ENCODE results near the gene AJAP1.

AJAP1 gene

DNA sequence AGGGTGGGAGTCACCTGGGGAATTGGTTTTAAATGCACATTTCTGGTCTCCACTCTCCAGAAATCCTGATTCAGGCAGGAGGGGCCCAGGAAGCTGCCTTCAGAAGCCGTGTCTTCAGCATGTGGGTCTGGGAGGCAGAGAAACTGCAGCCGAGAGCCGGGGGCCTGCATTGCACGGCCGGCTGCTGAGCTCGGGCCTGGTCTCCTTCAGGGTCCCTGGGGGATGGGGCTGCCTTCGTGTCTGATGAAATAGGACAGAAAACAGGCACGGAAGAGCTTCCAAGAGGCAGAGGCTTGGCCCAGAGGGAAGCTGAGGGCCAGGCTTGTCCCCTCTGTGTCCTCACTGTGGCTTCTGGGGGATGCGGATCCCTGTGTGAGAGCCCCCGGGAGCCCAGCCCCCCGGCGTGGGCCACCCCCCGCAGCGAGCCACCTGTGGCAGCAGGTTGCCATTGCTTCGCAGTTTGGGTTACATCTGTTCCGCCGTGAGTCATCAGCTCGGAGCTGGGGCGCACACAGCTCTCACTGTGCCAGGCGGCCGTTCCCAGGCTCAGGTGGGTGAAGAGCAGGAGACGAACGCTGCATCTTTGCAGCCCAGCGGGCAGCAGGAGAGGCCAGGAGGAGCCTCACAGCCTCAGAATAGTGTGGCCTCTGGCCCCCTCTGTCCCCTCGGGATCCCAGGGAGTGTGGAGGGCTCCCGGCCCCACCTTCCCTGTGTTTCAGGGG, 72.4 kb downstream of the AJAP1 start:
- peaks cover 0 to 3% (median 0%) of the 10 kb centered on the region in 3 experiments for H3K27me3 ChIP-seq (ENCODE audit: control insufficient read depth in 3 of 3, insufficient read depth in 3 of 3, low read depth in 1 of 3, low read length in 3 of 3)
- no peak overlapping the region for H2BK120ac ChIP-seq (ENCODE audit: low read depth, low read length)
- H3K9me3 ChIP-seq (replicated peaks in 1 of 2; ENCODE audit: control insufficient read depth in 2 of 2, insufficient read depth in 1 of 2, low read depth in 1 of 2, low read length in 2 of 2): no peaks in the 10 kb centered on the region
- no peak overlapping the region for H4K8ac ChIP-seq (ENCODE audit: low read depth, low read length)
- no peaks in the 10 kb centered on the region for H3K36me3 ChIP-seq (replicated peaks in 1 of 2; ENCODE audit: control insufficient read depth in 2 of 2, insufficient read depth in 2 of 2, low read length in 2 of 2)
- H3K27ac ChIP-seq (replicated peaks; ENCODE audit: low read length): no peak overlapping the region
- no peak overlapping the region for H2BK12ac ChIP-seq (ENCODE audit: low read length)
- no peak overlapping the region for H3K4me3 ChIP-seq (ENCODE audit: low read length in 2 of 2)
- peak overlapping the region; percentile 19 for H2BK5ac ChIP-seq (ENCODE audit: low read length)
- DNase-seq (ENCODE audit: low spot score): no peak
- no peaks in the 10 kb centered on the region for H3K79me1 ChIP-seq (ENCODE audit: low read depth, low read length)
- H2BK15ac ChIP-seq (ENCODE audit: low read length): peak overlapping the region; percentile 76
- H3K4me2 ChIP-seq (ENCODE audit: insufficient read depth, low read length, poor library complexity, severe bottlenecking): no peak overlapping the region
- no peak overlapping the region for H3K9ac ChIP-seq (ENCODE audit: low read depth, low read length, poor library complexity)
- peaks cover 0 to 10% of the 10 kb centered on the region in 2 donors for H3K4me1 ChIP-seq (ENCODE audit: control insufficient read depth in 2 of 2, insufficient read depth in 1 of 2, low read depth in 1 of 2, low read length in 2 of 2)
- peak overlapping the region; percentile 46 for H3K18ac ChIP-seq (ENCODE audit: low read length)
- no peak overlapping the region for H2AFZ ChIP-seq (ENCODE audit: low read length)
- no peak overlapping the region for H3K4ac ChIP-seq (ENCODE audit: low read length)
- H3K14ac ChIP-seq (ENCODE audit: low read length): no peak overlapping the region
- no peak overlapping the region for H4K91ac ChIP-seq (ENCODE audit: low read depth, low read length, poor library complexity)
- H3K23ac ChIP-seq (ENCODE audit: low read depth, low read length, poor library complexity): peak overlapping the region; percentile 75
- no CpG with 5 or more reads among the region's 26 CpGs for WGBS, 2 donors (ENCODE audit: extremely low coverage in 2 of 2, insufficient read length in 2 of 2, insufficient replicate concordance in 1 of 2)
- H2AK5ac ChIP-seq (ENCODE audit: low read depth, low read length): peak overlapping the region; percentile 86

DNA sequence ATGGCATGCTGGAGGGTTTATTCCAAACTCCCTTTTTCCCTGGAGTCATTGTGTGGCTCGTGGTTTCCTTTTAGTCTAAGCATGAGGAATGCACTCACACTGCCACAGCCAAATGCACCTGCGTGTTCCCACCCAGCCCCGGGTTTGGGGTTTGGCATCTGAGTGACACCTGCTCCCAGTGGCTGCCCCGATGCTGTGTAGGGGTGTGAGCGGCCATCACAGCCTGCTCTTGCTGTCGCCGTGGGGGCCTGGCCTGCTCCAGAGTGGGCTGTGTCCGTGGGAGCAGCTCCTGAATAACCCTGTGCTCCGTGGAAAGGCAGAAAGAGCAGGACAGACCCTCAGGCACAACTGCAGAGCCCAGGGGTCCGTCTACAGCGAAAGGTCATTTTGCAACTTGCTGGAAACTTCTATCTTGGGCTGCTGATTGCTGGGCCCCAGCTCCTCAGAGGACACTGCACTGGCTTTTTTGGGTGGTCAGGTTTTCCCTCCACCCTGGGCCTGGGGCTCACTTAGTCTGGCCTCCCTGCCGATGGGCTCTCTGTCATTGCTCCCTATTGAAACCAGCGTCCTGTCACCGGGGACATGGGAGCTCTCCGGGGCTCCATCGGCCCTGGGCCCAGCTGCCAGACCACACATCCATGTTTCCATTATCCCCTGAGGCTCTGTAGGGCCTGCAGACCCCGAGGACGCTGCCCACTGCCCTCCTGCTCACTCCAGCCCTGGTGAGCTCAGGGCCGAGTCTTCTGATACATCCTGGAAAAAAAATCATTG, 74.1 kb downstream of the AJAP1 start:
- H2BK120ac ChIP-seq (ENCODE audit: low read depth, low read length): no peak overlapping the region
- no peaks in the 10 kb centered on the region for H3K79me1 ChIP-seq (ENCODE audit: low read depth, low read length)
- H3K4me1 ChIP-seq (ENCODE audit: control insufficient read depth in 2 of 2, insufficient read depth in 1 of 2, low read depth in 1 of 2, low read length in 2 of 2): peaks cover 0 to 10% of the 10 kb centered on the region in 2 donors
- no peak overlapping the region for H3K9ac ChIP-seq (ENCODE audit: low read depth, low read length, poor library complexity)
- H4K91ac ChIP-seq (ENCODE audit: low read depth, low read length, poor library complexity): no peak overlapping the region
- H3K27ac ChIP-seq (replicated peaks; ENCODE audit: low read length): no peak overlapping the region
- no peak overlapping the region for H2BK12ac ChIP-seq (ENCODE audit: low read length)
- H2BK5ac ChIP-seq (ENCODE audit: low read length): no peak overlapping the region
- no peak overlapping the region for H3K4ac ChIP-seq (ENCODE audit: low read length)
- no peak overlapping the region for H3K4me2 ChIP-seq (ENCODE audit: insufficient read depth, low read length, poor library complexity, severe bottlenecking)
- H2AK5ac ChIP-seq (ENCODE audit: low read depth, low read length): peak overlapping the region; percentile 86
- peak overlapping the region; percentile 35 for H3K18ac ChIP-seq (ENCODE audit: low read length)
- H3K4me3 ChIP-seq (ENCODE audit: low read length in 2 of 2): no peak overlapping the region
- H3K9me3 ChIP-seq (replicated peaks in 1 of 2; ENCODE audit: control insufficient read depth in 2 of 2, insufficient read depth in 1 of 2, low read depth in 1 of 2, low read length in 2 of 2): no peaks in the 10 kb centered on the region
- peak overlapping the region; percentile 75 for H3K23ac ChIP-seq (ENCODE audit: low read depth, low read length, poor library complexity)
- peaks cover 0 to 4% (median 0%) of the 10 kb centered on the region in 3 experiments for H3K27me3 ChIP-seq (ENCODE audit: control insufficient read depth in 3 of 3, insufficient read depth in 3 of 3, low read depth in 1 of 3, low read length in 3 of 3)
- WGBS, 2 donors (ENCODE audit: extremely low coverage in 2 of 2, insufficient read length in 2 of 2, insufficient replicate concordance in 1 of 2): no CpG with 5 or more reads among the region's 19 CpGs
- no peak overlapping the region for H2AFZ ChIP-seq (ENCODE audit: low read length)
- no peak overlapping the region for H3K14ac ChIP-seq (ENCODE audit: low read length)
- no peak overlapping the region for H4K8ac ChIP-seq (ENCODE audit: low read depth, low read length)
- no peak for DNase-seq (ENCODE audit: low spot score)
- H3K36me3 ChIP-seq (replicated peaks in 1 of 2; ENCODE audit: control insufficient read depth in 2 of 2, insufficient read depth in 2 of 2, low read length in 2 of 2): no peaks in the 10 kb centered on the region
- peak overlapping the region; percentile 63 for H2BK15ac ChIP-seq (ENCODE audit: low read length)

GRCh38 chr1:4729090-4729471, 74.7 kb downstream of the AJAP1 start:
- WGBS, 2 donors (ENCODE audit: extremely low coverage in 2 of 2, insufficient read length in 2 of 2, insufficient replicate concordance in 1 of 2): no CpG with 5 or more reads among the region's 12 CpGs
- H4K8ac ChIP-seq (ENCODE audit: low read depth, low read length): no peak overlapping the region
- H2BK5ac ChIP-seq (ENCODE audit: low read length): no peak overlapping the region
- peaks cover 0 to 4% (median 0%) of the 10 kb centered on the region in 3 experiments for H3K27me3 ChIP-seq (ENCODE audit: control insufficient read depth in 3 of 3, insufficient read depth in 3 of 3, low read depth in 1 of 3, low read length in 3 of 3)
- H3K9me3 ChIP-seq (replicated peaks in 1 of 2; ENCODE audit: control insufficient read depth in 2 of 2, insufficient read depth in 1 of 2, low read depth in 1 of 2, low read length in 2 of 2): no peaks in the 10 kb centered on the region
- H3K4me3 ChIP-seq (ENCODE audit: low read length in 2 of 2): no peak overlapping the region
- no peak overlapping the region for H2AFZ ChIP-seq (ENCODE audit: low read length)
- no peak for DNase-seq (ENCODE audit: low spot score)
- H3K27ac ChIP-seq (replicated peaks; ENCODE audit: low read length): no peak overlapping the region
- H3K79me1 ChIP-seq (ENCODE audit: low read depth, low read length): no peaks in the 10 kb centered on the region
- peak overlapping the region; percentile 75 for H3K23ac ChIP-seq (ENCODE audit: low read depth, low read length, poor library complexity)
- no peak overlapping the region for H2BK12ac ChIP-seq (ENCODE audit: low read length)
- peaks cover 0 to 10% of the 10 kb centered on the region in 2 donors for H3K4me1 ChIP-seq (ENCODE audit: control insufficient read depth in 2 of 2, insufficient read depth in 1 of 2, low read depth in 1 of 2, low read length in 2 of 2)
- H4K91ac ChIP-seq (ENCODE audit: low read depth, low read length, poor library complexity): no peak overlapping the region
- no peak overlapping the region for H2AK5ac ChIP-seq (ENCODE audit: low read depth, low read length)
- H2BK120ac ChIP-seq (ENCODE audit: low read depth, low read length): no peak overlapping the region
- H2BK15ac ChIP-seq (ENCODE audit: low read length): peak overlapping the region; percentile 63
- H3K4ac ChIP-seq (ENCODE audit: low read length): no peak overlapping the region
- no peak overlapping the region for H3K14ac ChIP-seq (ENCODE audit: low read length)
- H3K9ac ChIP-seq (ENCODE audit: low read depth, low read length, poor library complexity): no peak overlapping the region
- H3K18ac ChIP-seq (ENCODE audit: low read length): peak overlapping the region; percentile 82
- H3K36me3 ChIP-seq (replicated peaks in 1 of 2; ENCODE audit: control insufficient read depth in 2 of 2, insufficient read depth in 2 of 2, low read length in 2 of 2): no peaks in the 10 kb centered on the region
- no peak overlapping the region for H3K4me2 ChIP-seq (ENCODE audit: insufficient read depth, low read length, poor library complexity, severe bottlenecking)

DNA sequence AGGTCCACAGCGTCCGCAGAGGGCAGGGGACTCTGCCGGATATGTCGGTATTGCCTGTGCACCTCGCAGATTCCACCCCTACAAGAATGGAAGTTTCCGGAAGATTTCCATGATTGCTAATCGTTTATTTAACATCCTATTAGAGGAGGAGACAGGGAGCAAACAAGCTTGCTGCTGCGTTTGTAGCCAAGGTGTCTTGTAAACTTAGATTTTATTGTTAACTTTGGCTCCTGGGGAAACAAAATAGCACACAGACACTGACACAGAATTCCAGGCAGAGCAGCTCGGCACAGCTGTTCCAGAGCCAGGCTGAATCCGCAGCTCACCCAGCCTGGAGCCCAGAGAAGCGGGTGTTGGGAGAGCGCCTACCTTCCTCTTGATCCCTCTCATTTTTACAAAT, 75.7 kb downstream of the AJAP1 start:
- H3K79me1 ChIP-seq (ENCODE audit: low read depth, low read length): no peaks in the 10 kb centered on the region
- no peak overlapping the region for H4K8ac ChIP-seq (ENCODE audit: low read depth, low read length)
- WGBS, 2 donors (ENCODE audit: extremely low coverage in 2 of 2, insufficient read length in 2 of 2, insufficient replicate concordance in 1 of 2): no CpG with 5 or more reads among the region's 12 CpGs

More for the DNA sequence above, 75.7 kb downstream of the AJAP1 start:
- no peak for DNase-seq (ENCODE audit: low spot score)
- Histone ChIP-seq H2BK120ac (ENCODE audit: low read depth, low read length) (no peak overlapping the region), H2AFZ (ENCODE audit: low read length) (no peak overlapping the region), H2BK15ac (ENCODE audit: low read length) (no peak overlapping the region), H3K14ac (ENCODE audit: low read length) (no peak overlapping the region), H3K9ac (ENCODE audit: low read depth, low read length, poor library complexity) (no peak overlapping the region), H3K18ac (ENCODE audit: low read length) (no peak overlapping the region), H3K4me3 (ENCODE audit: low read length in 2 of 2) (no peak overlapping the region), H3K27ac (replicated peaks; ENCODE audit: low read length) (no peak overlapping the region), H3K4ac (ENCODE audit: low read length) (no peak overlapping the region), H3K4me2 (ENCODE audit: insufficient read depth, low read length, poor library complexity, severe bottlenecking) (no peak overlapping the region), H2AK5ac (ENCODE audit: low read depth, low read length) (no peak overlapping the region), H3K4me1 (ENCODE audit: control insufficient read depth in 2 of 2, insufficient read depth in 1 of 2, low read depth in 1 of 2, low read length in 2 of 2) (peaks cover 0 to 16% of the 10 kb centered on the region in 2 donors), H3K27me3 (ENCODE audit: control insufficient read depth in 3 of 3, insufficient read depth in 3 of 3, low read depth in 1 of 3, low read length in 3 of 3) (peaks cover 0 to 10% (median 0%) of the 10 kb centered on the region in 3 experiments), H4K91ac (ENCODE audit: low read depth, low read length, poor library complexity) (no peak overlapping the region), H3K9me3 (replicated peaks in 1 of 2; ENCODE audit: control insufficient read depth in 2 of 2, insufficient read depth in 1 of 2, low read depth in 1 of 2, low read length in 2 of 2) (no peaks in the 10 kb centered on the region), H2BK12ac (ENCODE audit: low read length) (no peak overlapping the region), H3K23ac (ENCODE audit: low read depth, low read length, poor library complexity) (no peak overlapping the region), H3K36me3 (replicated peaks in 1 of 2; ENCODE audit: control insufficient read depth in 2 of 2, insufficient read depth in 2 of 2, low read length in 2 of 2) (no peaks in the 10 kb centered on the region), H2BK5ac (ENCODE audit: low read length) (no peak overlapping the region)

All from neuronal stem cell (in vitro differentiated cells).